GM18873 (cell line): ENCODE results near the gene SMG6.

Experiments used
- ATAC-seq: cut with Tn5 transposase; IDR thresholded peaks from one replicate; pipeline ENCODE4 v1.9.1; 2021; ENCODE audit warnings: mild to moderate bottlenecking, moderate library complexity, moderate number of reproducible peaks; ENCODE audit not compliant: unreplicated experiment, low FRiP score

The SMG6 gene

DNA sequence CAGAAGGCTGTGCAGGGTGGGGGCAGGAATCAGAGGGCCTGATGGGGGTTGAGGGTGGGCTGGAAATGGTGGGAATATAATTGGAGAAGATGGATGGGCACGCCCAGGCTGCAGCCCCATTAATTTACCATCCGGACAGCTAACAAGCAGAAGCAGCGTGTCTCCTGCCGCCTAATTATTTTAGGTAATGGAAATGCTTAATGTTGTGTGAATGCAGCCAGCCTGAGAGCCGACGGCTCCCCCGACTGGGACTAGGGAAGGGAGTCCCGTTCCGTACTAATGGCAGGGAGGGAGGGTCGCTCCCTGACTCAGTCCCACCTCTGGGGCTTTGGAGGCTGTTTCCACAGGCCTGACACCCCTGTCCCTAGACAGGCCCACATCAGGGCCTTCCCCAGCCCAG, 266.4 kb downstream of the SMG6 start:
- no peak for ATAC-seq

DNA sequence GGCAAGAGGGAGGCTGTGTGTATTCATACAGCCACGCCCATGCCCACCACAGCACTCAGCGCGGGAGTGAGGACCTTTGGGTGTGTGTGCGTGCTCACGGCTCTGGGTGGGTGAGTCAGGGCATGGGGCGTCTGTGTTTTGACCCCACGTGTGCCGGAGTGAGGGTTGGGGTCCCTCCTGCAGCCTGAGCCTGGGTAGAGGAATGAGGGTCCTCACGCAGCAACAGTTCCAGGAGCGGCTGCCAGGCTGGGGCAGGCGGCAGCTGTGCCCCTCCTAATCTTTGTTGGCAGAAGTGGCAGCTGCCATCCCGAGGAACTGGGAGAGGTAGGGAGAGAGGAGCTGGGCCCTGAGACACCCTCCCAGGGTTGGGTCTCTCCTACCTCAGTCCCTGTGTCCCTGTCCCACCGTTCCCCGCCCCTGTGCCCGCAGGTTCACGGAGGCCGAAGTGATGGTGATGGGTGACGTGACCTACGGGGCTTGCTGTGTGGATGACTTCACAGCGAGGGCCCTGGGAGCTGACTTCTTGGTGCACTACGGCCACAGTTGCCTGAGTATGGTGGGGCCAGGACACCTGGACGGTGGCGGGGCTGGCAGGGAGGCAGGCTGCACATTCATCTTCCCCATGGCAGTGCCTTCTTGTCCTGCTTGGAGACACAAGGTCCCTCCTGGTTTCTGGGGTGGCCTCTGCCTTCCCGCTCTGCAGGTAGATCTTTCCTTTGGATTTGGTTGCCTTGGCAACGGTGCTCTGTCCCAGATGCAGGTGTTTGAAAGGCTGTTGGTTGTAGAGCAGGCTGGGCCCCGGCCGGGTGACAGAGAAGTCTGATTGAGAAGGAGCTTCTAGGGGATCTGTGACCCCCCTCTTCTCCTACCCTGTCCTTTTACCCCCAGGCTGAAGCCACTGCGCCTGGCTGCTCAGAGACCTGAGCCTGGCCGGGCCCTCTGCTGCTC, 267.8 kb downstream of the SMG6 start:
- ATAC-seq: no peak

DNA sequence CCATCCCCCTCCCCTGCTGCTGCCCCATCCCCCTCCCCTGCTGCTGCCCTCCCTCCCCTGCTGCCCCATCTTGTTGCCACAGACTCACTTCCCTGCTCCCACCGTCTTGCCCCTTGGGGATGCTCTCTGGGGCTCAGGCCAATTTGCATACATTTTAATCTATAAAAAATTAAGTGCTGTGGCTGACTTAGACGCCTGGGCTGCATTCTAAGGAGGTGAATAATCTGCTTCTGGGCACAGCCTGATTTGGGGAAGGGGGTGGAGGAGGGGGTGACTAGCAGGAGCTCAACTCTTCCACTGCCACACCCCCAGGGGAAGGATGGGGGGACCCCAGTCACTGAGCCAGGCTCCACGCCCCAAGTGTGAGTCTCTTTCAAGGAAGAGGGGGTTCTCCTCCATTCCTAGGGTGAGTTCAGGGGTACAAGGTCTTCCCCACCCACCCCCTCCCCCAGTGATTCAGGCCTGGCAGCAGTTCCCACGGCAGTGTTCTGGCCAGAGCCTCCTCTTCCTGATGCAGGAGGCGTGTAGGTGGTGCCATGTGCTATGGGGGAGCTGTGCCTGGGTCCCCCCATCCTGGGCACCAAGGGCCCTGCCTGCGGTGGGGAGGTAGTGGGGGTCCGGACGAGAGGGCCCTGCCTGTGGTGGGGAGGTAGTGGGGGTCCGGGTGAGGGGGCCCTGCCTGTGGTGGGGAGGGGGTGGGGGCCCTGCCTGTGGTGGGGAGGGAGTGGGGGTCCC, 268.6 kb downstream of the SMG6 start:
- ATAC-seq: no peak

DNA sequence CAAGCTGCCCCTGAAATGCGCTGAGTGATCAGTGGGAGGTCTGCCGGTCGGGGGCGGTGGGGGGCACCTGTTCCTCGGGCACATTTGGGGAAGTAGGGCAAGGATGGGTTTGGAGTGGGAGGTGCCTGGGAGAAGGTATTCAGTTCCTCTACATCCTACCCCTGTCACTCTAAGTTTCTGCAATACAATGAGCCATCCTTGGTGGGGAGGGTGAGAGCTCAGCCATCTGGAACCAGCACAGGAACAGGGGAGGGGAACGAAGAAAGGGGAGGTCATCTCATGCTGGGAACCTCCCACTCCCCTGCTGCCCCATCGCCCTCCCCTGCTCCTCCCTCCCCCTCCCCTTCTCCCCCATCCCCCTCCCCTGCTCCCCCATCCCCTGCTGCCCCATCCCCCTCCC, 269.4 kb downstream of the SMG6 start:
- no peak for ATAC-seq

DNA sequence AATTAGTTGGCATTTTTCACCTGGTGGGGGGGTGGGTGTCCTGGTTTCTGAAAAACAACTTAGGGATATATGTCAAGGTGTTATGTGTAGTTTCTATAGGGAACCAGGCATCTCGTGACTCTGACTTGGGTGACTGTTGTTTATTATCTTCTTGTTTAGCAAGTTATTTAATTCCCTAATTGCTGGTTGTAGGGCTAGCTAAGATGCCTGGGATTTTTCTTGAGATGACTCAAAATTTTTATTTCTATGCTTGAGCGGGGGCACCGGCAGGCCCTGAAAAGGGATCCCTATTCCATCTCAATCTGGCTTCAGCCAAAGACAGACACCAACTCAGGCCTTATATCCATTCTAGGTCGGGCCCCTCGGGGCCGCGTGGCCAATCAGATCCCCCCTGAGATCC, 270.4 kb downstream of the SMG6 start:
- no peak for ATAC-seq

DNA sequence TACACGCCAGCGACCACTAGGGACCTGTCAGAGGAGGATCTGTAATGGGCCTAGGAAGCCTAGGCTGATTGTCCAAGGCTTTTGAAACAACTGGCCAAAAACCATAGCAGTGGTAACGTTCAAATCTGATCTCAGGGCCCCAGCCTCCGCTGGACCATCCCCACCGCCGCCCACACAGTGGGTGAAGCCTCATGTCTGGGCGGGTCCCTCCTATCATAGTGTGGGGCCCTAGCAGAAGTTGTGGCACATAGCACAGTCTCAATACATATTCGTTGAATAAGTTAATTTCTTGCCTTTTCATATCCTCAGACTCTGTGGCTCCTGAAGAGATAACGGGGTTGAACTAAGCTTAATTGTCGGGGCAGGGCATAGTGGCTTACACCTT, 272.8 kb downstream of the SMG6 start:
- no peak for ATAC-seq

DNA sequence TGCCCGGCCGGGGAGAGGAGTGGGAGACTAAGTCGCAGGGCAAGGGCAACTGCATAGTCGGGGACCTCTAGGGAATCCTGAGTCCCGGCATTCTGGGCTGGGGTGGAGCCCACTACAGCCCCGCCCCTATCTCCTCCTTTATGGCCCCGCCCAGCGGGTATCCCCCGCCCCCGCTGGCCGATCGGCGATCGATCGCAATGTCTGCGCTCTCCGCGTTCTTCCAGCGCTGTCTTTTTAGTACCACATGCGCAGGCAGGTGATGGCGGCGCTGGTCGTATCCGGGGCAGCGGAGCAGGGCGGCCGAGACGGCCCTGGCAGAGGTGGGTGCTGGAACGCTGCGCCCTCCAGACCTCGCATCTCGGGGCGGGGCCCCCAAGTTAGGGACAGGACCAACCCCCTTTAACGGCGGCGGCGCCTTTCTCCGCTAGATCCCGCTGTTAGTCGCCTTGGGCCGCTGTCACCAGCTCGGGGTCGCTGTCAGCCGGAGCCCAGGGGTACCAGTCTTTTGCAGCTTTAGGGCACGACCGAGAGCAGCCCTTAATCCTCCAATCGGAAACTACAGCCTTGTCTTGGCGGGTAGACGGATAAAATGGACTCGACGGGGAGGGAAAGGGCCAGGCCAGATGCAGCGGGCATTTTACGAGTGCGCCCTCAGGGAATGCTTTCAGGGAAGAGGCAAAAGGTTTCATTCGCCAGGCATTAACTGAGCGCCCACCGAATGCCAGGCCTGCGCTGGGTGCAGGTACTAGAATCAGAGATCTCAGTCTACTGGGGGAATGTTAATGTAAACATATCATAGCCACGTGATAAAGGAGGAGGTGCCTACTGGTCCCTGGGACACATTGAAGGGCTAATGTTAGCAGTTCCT, 273.4 kb downstream of the SMG6 start, which contains the start of gene DPH1:
Gene DPH1 (plus strand): TSS at position 243 of the 868 bp plus-strand sequence. CDS start 17 bp downstream, at position 260.
- peak; percentile 49 for ATAC-seq

DNA sequence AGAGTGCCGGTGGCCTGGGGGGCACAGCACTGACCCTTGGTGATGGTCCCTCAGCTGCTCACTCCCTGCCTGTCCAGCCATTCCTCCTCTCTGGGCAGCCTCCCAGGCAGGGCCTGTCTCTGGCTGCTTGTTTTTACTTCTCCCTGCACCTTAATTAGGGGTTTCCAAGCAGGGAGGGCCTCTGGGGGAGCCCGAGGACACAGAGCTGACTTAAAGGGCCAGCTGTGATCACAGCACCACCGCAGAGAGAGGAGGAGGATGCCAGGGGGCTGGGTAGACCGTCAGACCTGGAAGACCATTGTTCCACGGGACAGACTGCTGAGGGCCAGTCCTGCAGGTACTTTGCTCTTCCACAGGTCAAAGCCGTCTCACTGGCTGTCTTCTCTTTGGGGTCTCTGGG, 274.8 kb downstream of the SMG6 start:
- ATAC-seq: no peak

DNA sequence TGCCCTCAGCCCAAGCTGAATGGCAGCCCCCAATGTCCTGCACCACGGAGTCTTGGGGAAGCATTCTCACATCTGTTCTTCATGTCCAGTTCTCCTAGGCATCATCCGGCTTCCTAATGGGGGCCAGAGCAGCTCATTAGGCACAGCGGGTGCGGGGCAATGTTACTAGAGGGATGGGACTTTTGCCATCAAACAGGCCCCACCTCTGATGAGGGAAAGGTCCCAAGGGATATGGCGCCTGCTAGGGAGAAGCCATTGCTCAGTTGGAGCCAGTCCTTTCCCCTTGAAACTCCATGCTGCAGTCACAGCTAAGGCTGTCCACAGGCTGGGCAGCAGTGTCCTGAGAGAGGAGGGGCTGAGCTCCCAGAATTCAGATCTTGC, 275.4 kb downstream of the SMG6 start:
- ATAC-seq: no peak

DNA sequence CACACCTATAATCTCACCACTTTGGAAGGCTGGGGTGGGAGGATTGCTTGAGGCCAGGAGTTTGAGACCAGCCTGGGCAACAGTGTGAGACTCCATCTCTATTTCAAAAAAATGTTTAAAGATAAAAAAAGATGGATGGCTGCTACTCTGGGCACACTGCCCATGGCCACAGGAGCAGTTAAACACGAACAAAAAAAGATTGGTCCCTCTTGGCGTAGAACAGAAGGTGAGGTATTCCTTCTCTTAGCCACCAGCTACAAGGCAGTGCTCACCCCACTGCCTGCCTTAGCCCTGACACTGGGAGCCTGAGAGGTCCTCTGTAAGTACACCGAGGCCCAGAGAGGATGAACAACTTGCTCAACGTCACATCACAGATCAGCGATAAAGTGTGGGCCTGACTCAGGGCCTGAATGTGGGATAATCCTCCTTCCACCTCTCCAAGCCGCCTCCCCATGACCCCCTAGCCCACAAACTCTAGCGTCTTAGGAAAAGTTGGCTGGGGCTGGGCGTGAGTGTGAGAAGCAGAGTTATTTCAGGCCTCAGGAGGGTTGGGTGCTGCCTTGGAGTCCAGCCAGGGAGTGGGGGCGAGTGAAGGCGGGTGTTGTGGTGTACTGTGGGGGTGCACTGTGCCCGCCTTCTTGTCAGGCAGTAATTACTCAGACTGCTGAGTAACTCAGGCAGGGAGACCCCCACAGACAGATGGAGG, 275.9 kb downstream of the SMG6 start:
- no peak for ATAC-seq

DNA sequence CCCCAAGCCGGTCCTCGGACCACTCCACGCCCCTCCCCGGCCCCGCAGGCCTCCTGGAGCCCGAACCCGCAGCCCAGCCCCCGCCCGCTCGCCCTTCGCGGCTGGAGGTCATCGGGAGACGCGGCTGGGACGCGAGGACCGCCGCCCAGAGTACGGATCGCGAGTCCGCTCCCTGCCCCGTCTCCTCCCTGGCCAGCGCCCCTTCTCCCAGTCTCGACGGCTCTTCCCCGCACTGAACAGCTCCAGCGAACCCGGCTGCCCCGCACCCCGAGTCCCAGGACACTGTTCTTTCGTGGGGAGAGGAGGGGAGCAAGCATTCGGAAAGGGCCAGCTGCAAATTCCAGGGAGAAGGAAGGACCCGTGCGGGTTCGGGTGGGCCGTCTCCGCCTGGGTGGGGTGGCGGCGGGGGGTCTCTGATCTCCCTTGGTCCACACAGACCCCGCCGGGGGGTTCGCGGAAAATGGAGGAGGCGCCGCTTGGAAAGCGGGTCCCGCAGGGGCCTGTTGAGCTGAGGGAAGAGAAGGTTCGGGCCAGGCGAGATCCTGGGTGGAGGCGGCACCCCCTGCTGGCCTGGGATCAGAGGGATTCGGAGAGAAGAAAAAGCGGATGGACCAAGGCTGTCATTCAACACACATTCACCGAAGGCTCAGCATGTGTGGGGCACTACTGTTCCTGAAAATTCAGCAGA, 277.8 kb downstream of the SMG6 start:
- ATAC-seq: no peak

DNA sequence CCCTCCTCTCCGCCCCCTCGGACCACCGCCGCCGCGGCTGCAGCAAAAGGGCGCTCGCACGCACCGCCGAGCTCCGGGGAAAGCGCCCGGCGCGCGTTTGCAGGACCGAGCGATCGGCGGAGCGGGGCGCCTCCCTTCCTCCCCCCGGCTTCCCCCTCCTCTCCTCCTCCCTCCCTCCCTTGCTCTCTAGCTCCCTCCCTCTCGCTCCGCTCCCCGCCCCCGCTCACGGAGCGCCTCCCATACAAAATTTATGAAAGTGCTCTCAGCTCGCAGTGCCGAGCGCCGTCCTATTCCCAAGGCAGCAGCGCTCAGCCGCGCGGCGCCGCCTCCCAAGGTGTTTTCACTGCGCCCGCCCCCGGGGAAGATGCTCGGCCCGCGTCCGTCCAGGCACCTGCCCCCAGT, 278.4 kb downstream of the SMG6 start, which contains the start of gene RTN4RL1:
Gene RTN4RL1 (minus strand): TSS at position 115 of the 402 bp plus-strand sequence. CDS start 469 bp downstream, outside the sequence.
- ATAC-seq: no peak

DNA sequence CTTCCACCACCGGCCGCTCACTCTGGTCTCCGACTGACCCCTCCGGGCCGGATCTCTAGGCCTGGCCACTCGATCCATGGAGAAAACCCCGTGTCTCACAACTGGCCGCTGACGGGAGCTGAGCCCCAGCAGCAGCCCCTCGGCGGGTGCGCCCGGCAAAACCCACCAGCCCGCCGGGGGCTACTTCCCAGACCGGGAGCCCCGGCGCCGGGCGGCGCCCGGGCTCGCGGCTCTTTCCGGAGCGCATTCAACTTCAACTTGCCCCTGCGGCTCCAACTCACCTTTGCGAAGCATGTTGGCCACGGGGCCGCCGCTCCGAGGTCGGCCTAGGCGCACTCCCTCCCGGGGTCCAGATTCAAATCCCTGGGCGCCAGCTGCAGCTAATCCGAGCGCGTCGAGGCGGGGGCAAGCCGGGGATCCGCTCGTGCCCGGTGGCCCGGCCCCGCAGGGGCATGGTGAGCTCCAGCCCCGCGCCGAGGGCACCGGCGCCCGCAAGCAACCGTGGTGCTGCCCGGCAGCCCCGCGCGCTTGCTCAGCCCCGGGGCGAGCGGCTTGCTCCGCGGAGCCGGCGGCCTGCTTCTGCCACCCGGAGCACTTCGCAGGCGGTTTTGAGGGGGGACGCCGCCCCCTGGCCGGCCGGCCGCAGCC, 278.9 kb downstream of the SMG6 start:
- no peak for ATAC-seq

DNA sequence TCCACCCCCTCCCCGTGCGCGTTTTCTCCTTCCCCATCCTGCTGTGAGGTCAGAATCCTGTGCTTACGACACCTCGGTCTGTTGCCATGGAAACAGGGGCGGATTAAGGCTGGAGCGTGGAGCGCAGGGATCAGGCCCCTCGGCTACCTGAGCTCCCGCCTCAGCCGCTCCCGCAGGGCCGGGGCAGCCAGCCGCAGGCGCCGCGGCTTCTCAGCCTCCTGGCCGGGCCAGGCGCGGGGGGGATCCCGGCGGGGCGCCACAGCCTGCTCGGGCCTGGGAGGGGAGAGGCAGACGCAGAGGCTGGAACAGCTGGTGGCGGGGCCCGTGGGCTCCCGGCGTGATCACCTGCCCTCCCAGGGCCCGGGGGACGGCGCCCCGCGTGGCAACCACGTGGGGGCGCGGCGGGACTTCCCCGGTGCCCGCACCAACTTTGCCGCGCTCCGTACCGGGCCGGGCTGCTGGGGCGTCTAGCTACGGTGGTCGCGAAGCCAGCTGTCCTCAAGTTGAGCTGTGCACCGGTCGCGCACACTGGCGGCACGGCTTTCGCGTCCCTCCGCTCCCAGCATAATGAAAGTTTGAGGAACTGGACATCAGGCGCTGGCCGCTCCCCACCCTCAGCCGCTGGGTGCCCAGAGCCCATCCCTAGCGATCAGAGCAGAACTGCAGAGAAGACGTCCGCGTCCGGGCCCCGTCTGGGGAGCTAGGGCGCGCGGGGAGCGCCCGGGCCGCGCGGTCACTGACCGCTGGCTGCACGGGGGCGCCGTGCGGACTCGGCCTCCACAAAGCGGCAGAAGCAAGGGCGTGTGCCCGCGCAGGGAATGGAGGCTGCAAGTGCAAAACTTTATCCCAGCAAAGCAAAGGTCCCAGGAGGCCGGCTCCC, 279.7 kb downstream of the SMG6 start:
- ATAC-seq: no peak

DNA sequence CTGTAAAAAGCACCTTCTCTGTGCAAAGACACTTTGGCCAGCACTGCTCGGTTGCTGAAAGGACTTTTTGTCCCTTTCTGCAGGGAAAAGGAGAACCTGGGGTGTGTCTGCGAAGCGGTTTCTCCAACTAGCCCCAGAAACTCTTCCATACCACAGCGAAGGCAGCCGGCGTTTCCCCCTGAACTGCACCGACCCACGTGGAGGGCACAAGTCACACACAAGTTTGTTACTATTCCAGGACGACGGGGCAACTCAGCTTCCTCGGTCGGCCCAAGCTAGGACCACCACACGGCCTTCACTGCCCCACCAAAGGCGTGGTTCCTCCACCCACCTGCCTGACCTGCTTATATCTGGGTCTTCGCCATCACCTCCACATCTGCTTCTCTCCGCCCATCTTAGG, 280.3 kb downstream of the SMG6 start:
- no peak for ATAC-seq

DNA sequence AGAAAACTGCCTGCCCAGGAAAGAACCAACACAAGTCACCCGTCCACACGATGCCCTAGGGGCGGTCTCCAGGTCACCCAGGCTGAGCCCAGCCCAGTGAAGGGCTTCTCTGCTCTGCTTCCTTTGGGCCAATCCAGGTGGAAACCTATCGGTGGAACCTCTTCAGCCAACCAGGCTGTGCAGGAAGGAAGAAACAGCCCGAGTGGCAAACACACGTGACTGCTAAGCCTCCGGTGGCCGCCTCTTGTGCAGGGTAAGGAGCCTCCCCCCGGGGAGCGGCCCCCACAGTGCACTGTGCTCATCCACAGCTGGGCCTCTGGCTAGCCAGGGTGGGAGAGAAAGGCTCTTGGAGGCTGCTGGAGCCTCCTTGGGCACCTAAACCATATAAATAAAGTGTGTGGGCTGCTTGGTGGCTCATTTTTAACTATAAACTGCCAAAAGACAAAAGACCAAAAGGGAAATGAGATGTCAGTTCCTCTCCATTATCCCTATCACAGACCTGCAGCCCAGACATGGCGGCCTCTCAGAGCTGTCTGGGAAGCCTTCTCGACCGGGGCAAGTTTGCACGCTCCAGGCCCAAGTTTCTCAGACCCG, 280.8 kb downstream of the SMG6 start:
- ATAC-seq: no peak

DNA sequence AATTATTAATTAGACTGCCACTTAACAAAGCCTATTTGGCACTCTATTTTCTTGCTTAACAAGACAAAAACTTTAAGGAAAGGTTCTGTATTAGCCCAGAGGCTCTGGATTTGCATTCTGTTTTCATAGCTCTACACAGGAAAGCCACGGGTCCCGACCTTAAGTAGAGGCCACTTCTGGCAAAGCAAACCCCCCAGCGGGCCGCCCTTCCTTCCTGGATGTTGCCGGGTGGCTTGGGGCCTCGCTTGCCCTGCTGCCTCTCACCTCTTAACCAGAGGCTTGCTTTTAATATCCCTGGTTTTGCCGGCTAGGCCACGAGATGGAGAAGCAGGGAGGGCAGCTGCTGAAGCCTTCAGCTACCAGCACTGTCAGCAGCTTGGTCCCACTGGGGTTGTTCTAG, 282.9 kb downstream of the SMG6 start:
- ATAC-seq: no peak

DNA sequence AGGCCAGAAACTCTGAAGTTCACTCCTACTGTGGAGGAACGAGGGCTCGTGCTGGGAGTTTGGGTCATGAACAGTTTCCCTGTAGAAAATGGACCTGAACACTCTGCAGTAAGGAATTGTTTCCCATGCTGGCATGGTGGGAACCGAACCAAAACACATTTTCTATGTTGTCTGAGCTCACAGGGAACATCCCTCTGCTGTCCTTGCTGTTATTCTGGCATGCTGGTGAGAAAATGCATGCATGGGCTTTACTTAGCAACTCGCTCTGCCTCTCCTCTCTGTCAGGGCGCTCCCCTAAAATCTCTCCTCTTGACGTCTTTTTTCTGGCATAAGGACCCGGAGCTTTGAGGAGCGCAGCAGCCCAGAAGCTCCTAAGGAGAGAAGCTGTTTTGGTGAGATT, 283.9 kb downstream of the SMG6 start:
- no peak for ATAC-seq
